ENCODE data around the gene SLC26A1.

GRCh38 chr4:957581-958313, 35.5 kb downstream of the SLC26A1 start:
- TF ChIP-seq CTCF (IDR thresholded peaks at IDR 0.05) (no peak), EP300 (IDR thresholded peaks at IDR 0.05) (no peak), POLR2A (IDR thresholded peaks at IDR 0.05) (no peak)

Measured in suprapubic skin (tissue), 3 donors.